Left colon (tissue), 2 donors: ENCODE measurements around the gene GINS2. TPM values are rescaled to one million over a fixed set of nuclear protein-coding genes. Genes with fewer than 3 reads are reported as not detected.

ENCODE experiments used
- ATAC-seq: fragments of 200-7000 bp; cut with Tn5 transposase; one replicate; pipeline ENCODE4 v1.9.1; 2020; ENCODE audit warnings: mild to moderate bottlenecking, moderate library complexity
- DNase-seq, 2 donors: peaks; one replicate each; pipeline ENCODE4 v3.0.0-alpha.2; 2020
- intact Hi-C, 2 donors: fragments of 100-400 bp; cut with DNase I in 1 of 2; cut with micrococcal nuclease in 1 of 2; formaldehyde crosslinking; loops; one replicate each; pipeline versions ENCODE4 v1.11.2 to v1.14.0; 2022; cut with DNase I, micrococcal nuclease
- total RNA-seq, 2 donors: library from RNA; stranded (reverse); fragmentation: NEBNext Ultra II Directional; extraction: Animal tissue kit (Norgen Biotek cat#: 25700); gene quantifications; one replicate each; pipeline ENCODE4 v1.2.1, GENCODE V29; 2021
- donor health status: DM: no; HTN: no; CAD: no.
- donor health status: DM: yes; HTN: yes; CAD: no.

The GINS2 gene
- total RNA-seq, 2 donors from 2014 or later, result 3.2 to 5.1 TPM

- intact Hi-C loops, result no loop called here
- DNase-seq, result no peak
Measured at GRCh38 chr16:85650135-85650843, 38.5 kb downstream of the GINS2 start.

GRCh38 chr16:85649411-85650134, 39.2 kb downstream of the GINS2 start:
- intact Hi-C loops, result no loop called here
- DNase-seq (no peak), ATAC-seq (no peak)

More at GRCh38 chr16:85650135-85650843, 38.5 kb downstream of the GINS2 start:
- no peak for ATAC-seq

DNA sequence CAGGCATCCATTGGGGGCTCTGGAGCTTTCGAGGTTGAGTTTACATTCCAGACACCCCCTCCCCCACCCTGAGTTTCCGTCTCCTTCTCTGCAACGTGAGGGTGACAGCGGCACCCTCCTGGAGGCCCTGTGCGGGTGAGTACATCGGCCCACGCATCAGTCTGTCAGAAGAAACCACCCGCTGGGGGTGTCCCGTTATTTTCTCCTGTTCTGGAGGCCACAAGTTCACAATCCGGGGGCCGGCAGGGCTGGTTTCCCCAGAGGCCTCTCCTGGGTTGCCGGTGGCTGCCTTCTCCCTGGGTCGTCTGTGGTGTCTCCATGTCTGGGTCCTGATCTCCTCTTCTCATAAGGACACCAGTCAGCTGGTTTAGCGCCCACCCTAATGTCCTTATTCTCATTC, 39.9 kb downstream of the GINS2 start:
- ATAC-seq, result no peak
- intact Hi-C loops, result no loop called here
- no peak for DNase-seq

DNA sequence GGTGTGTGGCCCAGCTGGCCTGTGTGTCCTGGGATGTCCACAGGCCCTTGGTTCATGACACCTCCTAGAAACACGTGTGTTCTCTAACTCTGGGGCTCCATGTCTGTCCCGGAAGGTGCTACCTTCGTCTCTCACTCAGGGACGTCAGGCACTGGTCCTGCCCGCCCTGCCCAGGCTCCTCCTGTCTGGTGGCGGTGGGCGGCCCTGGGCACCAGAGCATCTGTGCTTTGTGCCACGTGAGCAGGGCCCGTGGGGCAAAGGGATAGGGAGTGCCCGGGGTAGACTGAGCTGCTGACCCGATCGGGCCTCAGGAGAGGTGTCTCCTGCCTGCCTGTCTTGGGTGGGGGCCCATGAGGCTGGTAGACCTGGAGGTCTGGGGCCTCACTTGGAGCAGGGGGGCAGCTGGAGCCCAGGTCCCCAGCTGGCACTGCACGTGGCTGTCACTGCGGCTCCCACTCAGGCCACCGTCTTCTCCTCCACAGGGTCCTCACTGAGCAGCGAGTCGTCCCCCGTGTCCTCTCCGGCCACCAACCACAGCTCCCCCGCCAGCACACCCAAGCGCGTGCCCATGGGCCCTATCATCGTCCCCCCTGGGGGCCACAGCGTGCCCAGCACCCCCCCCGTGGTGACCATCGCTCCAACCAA, 40.6 kb downstream of the GINS2 start:
- intact Hi-C loops, result no loop called here
- DNase-seq, result no peak
- ATAC-seq, result no peak

DNA sequence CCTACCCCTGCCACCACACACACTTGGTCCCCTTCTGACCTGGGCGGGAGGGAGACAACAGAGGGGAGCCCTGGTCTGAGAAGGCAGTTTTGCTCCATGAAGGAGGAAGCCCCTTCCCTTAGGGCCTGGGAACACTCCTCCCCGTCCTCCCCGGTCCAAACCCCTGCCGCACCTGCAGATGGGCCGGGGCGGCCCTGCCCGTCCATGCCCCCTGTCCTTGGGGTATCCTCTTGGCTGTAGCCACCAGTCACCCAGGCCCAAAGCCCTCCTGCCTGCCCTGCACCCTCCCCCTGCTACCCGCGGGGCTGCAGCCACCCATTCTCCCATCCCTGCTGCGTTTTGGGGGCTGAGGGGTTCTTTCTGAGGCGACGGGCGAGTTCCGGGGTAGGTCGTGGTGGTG, 41.8 kb downstream of the GINS2 start:
- DNase-seq (no peak), ATAC-seq (no peak)
- intact Hi-C loops, result no loop called here

- intact Hi-C loops, result no loop called here
- ATAC-seq, result no peak
Measured at GRCh38 chr16:85646358-85646907, 42.3 kb downstream of the GINS2 start.

DNA sequence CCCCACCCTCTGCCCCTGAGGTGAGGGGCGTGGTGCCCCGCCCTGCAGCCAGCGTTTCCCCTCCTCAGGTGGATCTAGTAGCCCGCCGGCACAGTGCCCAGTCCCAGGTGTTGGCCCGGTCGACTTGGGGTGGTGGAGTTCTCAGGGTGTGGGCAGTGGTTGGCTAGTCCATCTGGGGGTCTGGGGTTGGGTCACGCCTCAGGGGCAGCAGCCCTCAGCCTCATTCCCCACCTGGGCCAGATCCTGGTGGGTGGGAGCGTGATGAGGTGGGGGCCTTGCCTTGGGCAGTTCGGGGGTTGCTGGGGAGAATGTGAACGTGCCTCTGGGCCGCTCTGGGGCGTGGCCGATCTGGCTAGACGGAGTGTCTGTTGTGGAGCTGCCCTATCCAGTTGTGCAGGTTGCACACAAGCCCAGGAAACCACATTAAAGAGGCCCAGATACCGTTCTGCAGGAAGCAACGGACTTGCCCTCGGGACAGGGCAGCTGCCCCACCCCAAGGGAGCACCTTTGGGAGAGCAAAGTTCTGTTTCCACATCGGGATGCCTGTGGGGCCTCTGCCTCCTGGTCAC, 43.6 kb downstream of the GINS2 start:
- intact Hi-C loops, result no loop called here
- peak; percentile 72 to 76 for DNase-seq
- ATAC-seq, result peak; percentile 66

More at GRCh38 chr16:85646358-85646907, 42.3 kb downstream of the GINS2 start:
- no peak for DNase-seq

DNA sequence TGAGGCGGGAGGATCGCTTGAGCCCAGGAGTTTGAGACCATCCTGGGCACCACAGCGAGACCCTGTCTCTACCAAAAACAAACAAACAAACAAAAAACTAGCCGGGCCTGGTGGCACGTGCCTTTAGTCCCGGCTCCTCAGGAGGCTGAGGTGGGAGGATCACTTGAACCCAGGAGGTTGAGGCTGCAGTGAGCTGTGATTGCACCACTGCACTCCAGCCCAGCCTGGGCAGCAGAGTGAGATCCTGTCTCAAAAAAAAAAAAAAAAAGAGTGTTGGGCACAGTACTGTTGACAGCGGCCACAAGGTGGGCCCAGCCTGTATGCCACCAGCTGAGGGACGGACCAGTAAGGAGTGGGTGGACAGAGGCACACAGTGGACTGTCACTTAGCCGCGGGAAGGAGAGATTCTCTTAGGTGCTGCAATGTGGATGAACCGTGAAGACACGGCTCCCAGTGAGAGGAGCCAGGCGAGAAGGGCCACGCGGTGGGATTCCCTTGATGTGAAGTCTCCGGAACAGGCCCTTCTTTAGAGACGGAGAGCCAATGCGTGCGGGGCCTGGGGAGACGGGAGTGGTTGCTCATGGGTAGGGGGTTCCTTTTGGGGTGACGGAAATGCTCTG, 44.6 kb downstream of the GINS2 start:
- no peak for ATAC-seq
- DNase-seq, result no peak
- intact Hi-C loops, result no loop called here

GRCh38 chr16:85643631-85644030, 45.1 kb downstream of the GINS2 start:
- DNase-seq (no peak), ATAC-seq (peak; percentile 11)
- intact Hi-C loops, result no loop called here

GRCh38 chr16:85642762-85643358, 45.9 kb downstream of the GINS2 start:
- DNase-seq (no peak), ATAC-seq (peak; percentile 1)
- intact Hi-C loops, result no loop called here

GRCh38 chr16:85641776-85642176, 47.0 kb downstream of the GINS2 start:
- peak; percentile 79 to 88 for DNase-seq
- ATAC-seq, result peak; percentile 74
- intact Hi-C loops, result no loop called here

- intact Hi-C loops, result no loop called here
- DNase-seq (no peak), ATAC-seq (no peak)
Measured at GRCh38 chr16:85641305-85641704, 47.4 kb downstream of the GINS2 start.

GRCh38 chr16:85640585-85640984, 48.2 kb downstream of the GINS2 start:
- intact Hi-C loops, result no loop called here
- ATAC-seq (no peak), DNase-seq (no peak)

DNA sequence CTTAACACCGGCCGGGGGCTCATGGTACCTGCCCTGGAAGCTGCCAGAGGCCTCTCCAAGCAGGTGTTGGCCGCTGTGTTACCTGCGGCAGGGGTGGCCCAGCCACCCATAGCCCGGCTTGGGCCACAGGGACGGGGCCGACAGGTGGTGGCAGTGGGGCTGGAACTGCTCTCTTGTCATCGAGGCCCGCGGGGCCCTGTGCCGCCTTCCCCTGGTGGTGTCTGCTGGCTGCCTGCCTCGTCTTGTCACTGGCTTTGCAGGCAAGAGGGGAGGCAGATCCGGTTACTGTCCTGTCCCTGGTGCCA, 48.5 kb downstream of the GINS2 start:
- intact Hi-C loops, result no loop called here
- ATAC-seq (no peak), DNase-seq (no peak)

GRCh38 chr16:85639529-85640253, 49.1 kb downstream of the GINS2 start:
- DNase-seq (peak in 1 of 2 donors; percentile 46), ATAC-seq (peak; percentile 34)
- intact Hi-C loops, result no loop called here

GRCh38 chr16:85638695-85639409, 49.9 kb downstream of the GINS2 start:
- DNase-seq (no peak), ATAC-seq (no peak)
- intact Hi-C loops, result no loop called here

GRCh38 chr16:85637808-85638647, 50.7 kb downstream of the GINS2 start:
- ATAC-seq, result no peak
- intact Hi-C loops, result no loop called here

More at GRCh38 chr16:85637808-85638647, 50.7 kb downstream of the GINS2 start:
- no peak for DNase-seq
